Spleen (tissue), 7 donors: ENCODE data around the gene GJA5.

Experiments used
- POLR2A ChIP-seq, 3 donors: fragments of 450-650 bp; IDR thresholded peaks; one replicate each; pipeline ENCODE4 v1.5.1; 2017; ENCODE audit warnings: antibody characterized with exemption in 3 of 3, mild to moderate bottlenecking in 1 of 3
- POLR2AphosphoS5 ChIP-seq, 3 donors: sonication (generic); formaldehyde crosslinking; IDR thresholded peaks; one replicate each; pipeline ENCODE4 v1.5.1; 2017; ENCODE audit warnings: antibody characterized with exemption in 3 of 3
- TF ChIP-seq, protein P1 (sequence below), 11 experiments: fragments of 200-600 bp in 7 of 11; fragments of 450-650 bp in 4 of 11; sonication (generic) in 4 of 11; IDR thresholded peaks in 8 of 11; conservative IDR thresholded peaks in 3 of 11; 1 replicate in 7 of 11; 2 replicates in 4 of 11; pipeline versions ENCODE4 v1.4.0 to v1.8.0; 2016 to 2021; ENCODE audit warnings: antibody characterized with exemption in 11 of 11, inconsistent platforms in 4 of 11, mild to moderate bottlenecking in 1 of 11
- donor health status: DM: no; HTN: no; CAD: no; lungs with moderate emphysema.
- donor health status: DM: no; HTN: no; CAD: no.
- donor health status: DM: no; HTN: no; CAD: no.

DNA sequence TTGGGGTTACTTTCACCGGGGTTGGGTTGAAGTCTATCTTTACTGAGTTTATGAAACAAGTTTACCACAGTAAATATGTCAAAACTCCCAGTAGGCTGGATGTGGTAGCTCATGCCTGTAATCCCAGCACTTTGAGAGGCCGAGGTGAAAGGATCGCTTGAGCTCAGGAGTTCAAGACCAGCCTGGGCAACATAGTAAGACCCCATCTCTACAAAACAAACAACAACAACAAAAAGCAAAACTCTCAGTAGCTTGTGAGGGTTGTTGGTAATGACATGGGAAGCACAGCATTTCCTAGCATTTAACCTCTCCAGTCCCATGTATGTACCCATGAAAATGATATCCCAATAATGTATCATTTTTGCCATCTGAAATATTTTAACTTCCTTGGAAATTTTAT lies 34.7 kb downstream of the GJA5 start:
- no peak for TF ChIP-seq POLR2A (IDR thresholded peaks at IDR 0.05)
- TF ChIP-seq, protein P1, sequence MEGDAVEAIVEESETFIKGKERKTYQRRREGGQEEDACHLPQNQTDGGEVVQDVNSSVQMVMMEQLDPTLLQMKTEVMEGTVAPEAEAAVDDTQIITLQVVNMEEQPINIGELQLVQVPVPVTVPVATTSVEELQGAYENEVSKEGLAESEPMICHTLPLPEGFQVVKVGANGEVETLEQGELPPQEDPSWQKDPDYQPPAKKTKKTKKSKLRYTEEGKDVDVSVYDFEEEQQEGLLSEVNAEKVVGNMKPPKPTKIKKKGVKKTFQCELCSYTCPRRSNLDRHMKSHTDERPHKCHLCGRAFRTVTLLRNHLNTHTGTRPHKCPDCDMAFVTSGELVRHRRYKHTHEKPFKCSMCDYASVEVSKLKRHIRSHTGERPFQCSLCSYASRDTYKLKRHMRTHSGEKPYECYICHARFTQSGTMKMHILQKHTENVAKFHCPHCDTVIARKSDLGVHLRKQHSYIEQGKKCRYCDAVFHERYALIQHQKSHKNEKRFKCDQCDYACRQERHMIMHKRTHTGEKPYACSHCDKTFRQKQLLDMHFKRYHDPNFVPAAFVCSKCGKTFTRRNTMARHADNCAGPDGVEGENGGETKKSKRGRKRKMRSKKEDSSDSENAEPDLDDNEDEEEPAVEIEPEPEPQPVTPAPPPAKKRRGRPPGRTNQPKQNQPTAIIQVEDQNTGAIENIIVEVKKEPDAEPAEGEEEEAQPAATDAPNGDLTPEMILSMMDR (IDR thresholded peaks at IDR 0.05 in 8 of 11, conservative IDR thresholded peaks at IDR 0.05 in 3 of 11) = no peak
- no peak for TF ChIP-seq POLR2AphosphoS5 (IDR thresholded peaks at IDR 0.05)
